Measurements from ENCODE around the gene ELF2. TPM values are rescaled to one million over a fixed set of nuclear protein-coding genes. Genes with fewer than 3 reads are reported as not detected.
"Not testable (repeated sequence)": the region's sequence is repeated elsewhere in the genome, so short reads cannot be mapped to it uniquely, and the experiment has no call there.

The ELF2 gene
- total RNA-seq, 4 donors from 2014 or later = 32.0 to 92.0 (median 48.5) TPM

- no peaks in the 10 kb centered on the region for H3K36me3 ChIP-seq
- no peak overlapping the region for H3K4me3 ChIP-seq
- no peak for DNase-seq (ENCODE audit: low spot score in 2 of 2)
- TF ChIP-seq, protein P1, sequence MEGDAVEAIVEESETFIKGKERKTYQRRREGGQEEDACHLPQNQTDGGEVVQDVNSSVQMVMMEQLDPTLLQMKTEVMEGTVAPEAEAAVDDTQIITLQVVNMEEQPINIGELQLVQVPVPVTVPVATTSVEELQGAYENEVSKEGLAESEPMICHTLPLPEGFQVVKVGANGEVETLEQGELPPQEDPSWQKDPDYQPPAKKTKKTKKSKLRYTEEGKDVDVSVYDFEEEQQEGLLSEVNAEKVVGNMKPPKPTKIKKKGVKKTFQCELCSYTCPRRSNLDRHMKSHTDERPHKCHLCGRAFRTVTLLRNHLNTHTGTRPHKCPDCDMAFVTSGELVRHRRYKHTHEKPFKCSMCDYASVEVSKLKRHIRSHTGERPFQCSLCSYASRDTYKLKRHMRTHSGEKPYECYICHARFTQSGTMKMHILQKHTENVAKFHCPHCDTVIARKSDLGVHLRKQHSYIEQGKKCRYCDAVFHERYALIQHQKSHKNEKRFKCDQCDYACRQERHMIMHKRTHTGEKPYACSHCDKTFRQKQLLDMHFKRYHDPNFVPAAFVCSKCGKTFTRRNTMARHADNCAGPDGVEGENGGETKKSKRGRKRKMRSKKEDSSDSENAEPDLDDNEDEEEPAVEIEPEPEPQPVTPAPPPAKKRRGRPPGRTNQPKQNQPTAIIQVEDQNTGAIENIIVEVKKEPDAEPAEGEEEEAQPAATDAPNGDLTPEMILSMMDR (IDR thresholded peaks at IDR 0.05) = no peak
- no peak for TF ChIP-seq POLR2AphosphoS5 (IDR thresholded peaks at IDR 0.05)
- TF ChIP-seq EP300 (IDR thresholded peaks at IDR 0.05) = no peak
- TF ChIP-seq POLR2A (IDR thresholded peaks at IDR 0.05) = no peak
- no peaks in the 10 kb centered on the region for H3K27me3 ChIP-seq
- no peaks in the 10 kb centered on the region for H3K9me3 ChIP-seq
- H3K27ac ChIP-seq = no peak overlapping the region
- WGBS = 84% methylated on average over 4 of the region's 4 CpGs
- no peaks in the 10 kb centered on the region for H3K4me1 ChIP-seq
These were observed 23.1 kb upstream of the ELF2 start for GRCh38 chr4:139200102-139200501.

DNA sequence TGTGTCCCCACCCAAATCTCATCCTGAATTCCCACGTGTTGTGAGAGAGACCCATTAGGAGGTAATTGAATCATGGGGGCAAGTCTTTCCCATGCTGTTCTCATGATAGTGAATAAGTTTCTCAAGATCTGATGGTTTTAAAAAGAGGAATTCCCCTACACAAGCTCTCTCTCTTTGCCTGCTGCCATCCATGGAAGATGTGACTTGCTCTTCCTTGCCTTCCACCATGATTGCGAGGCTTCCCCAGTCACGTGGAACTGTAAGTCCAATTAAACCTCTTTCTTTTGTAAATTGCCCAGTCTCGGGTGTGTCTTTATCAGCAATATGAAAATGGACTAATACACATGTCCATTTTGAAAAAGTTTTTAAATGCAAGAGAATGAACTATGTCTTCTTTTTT lies 20.2 kb upstream of the ELF2 start:
- not testable (repeated sequence) for H3K36me3 ChIP-seq; H3K27me3 ChIP-seq; H3K4me1 ChIP-seq; H3K4me3 ChIP-seq; H3K27ac ChIP-seq; DNase-seq (ENCODE audit: low spot score in 2 of 2); H3K9me3 ChIP-seq
- 89% methylated on average over 4 of the region's 4 CpGs for WGBS

- no peaks in the 10 kb centered on the region for H3K9me3 ChIP-seq
- no peak for DNase-seq (ENCODE audit: low spot score in 2 of 2)
- no peak overlapping the region for H3K4me3 ChIP-seq
- 63% methylated on average over 3 of the region's 3 CpGs for WGBS
- no peaks in the 10 kb centered on the region for H3K4me1 ChIP-seq
- TF ChIP-seq, protein P1 (IDR thresholded peaks at IDR 0.05) = no peak
- TF ChIP-seq EP300 (IDR thresholded peaks at IDR 0.05) (no peak), POLR2AphosphoS5 (IDR thresholded peaks at IDR 0.05) (no peak), POLR2A (IDR thresholded peaks at IDR 0.05) (no peak)
- H3K27me3 ChIP-seq = no peaks in the 10 kb centered on the region
- no peaks in the 10 kb centered on the region for H3K36me3 ChIP-seq
- H3K27ac ChIP-seq = no peak overlapping the region
These were observed 19.4 kb upstream of the ELF2 start for GRCh38 chr4:139196462-139196861.

- WGBS = 80% methylated on average over 2 of the region's 2 CpGs
- Histone ChIP-seq H3K27me3 (no peaks in the 10 kb centered on the region), H3K36me3 (no peaks in the 10 kb centered on the region), H3K9me3 (no peaks in the 10 kb centered on the region), H3K4me3 (no peak overlapping the region), H3K27ac (no peak overlapping the region), H3K4me1 (no peaks in the 10 kb centered on the region)
- no peak for TF ChIP-seq EP300 (IDR thresholded peaks at IDR 0.05)
- no peak for TF ChIP-seq POLR2A (IDR thresholded peaks at IDR 0.05)
- TF ChIP-seq, protein P1 (IDR thresholded peaks at IDR 0.05) = no peak
- TF ChIP-seq POLR2AphosphoS5 (IDR thresholded peaks at IDR 0.05) = no peak
- no peak for DNase-seq (ENCODE audit: low spot score in 2 of 2)
These were observed 14.4 kb upstream of the ELF2 start for GRCh38 chr4:139191373-139191772.

GRCh38 chr4:139189972-139190371 lies 13.0 kb upstream of the ELF2 start:
- Histone ChIP-seq H3K9me3 (no peaks in the 10 kb centered on the region), H3K27ac (no peak overlapping the region), H3K4me3 (no peak overlapping the region), H3K4me1 (no peaks in the 10 kb centered on the region), H3K36me3 (no peaks in the 10 kb centered on the region), H3K27me3 (no peaks in the 10 kb centered on the region)
- 84% methylated on average over 7 of the region's 7 CpGs for WGBS
- no peak for DNase-seq (ENCODE audit: low spot score in 2 of 2)
- TF ChIP-seq, protein P1 (IDR thresholded peaks at IDR 0.05) = no peak
- TF ChIP-seq POLR2A (IDR thresholded peaks at IDR 0.05) = no peak
- no peak for TF ChIP-seq POLR2AphosphoS5 (IDR thresholded peaks at IDR 0.05)
- TF ChIP-seq EP300 (IDR thresholded peaks at IDR 0.05) = no peak

DNA sequence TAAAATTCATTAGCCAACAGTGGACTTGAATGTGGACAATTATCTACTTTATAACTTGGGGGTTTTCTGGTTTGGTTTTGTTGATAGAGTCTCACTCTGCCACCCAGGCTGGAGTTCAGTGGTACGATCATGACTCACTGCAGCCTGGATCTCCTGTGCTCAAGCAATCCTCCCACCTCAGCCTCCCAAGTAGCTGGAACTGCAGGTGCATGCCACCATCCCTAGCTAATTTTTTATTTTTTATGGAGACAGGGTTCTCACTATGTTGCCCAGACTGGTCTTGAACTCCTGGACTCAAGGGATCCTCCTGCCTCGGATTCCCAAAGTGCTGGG lies 12.4 kb upstream of the ELF2 start:
- no peaks in the 10 kb centered on the region for H3K27me3 ChIP-seq
- no peak for TF ChIP-seq POLR2AphosphoS5 (IDR thresholded peaks at IDR 0.05)
- no peak for TF ChIP-seq POLR2A (IDR thresholded peaks at IDR 0.05)
- TF ChIP-seq EP300 (IDR thresholded peaks at IDR 0.05) = no peak
- TF ChIP-seq, protein P1 (IDR thresholded peaks at IDR 0.05) = no peak
- no peak overlapping the region for H3K27ac ChIP-seq
- no peaks in the 10 kb centered on the region for H3K9me3 ChIP-seq
- H3K36me3 ChIP-seq = no peaks in the 10 kb centered on the region
- no peak for DNase-seq (ENCODE audit: low spot score in 2 of 2)
- 87% methylated on average over 2 of the region's 2 CpGs for WGBS
- no peaks in the 10 kb centered on the region for H3K4me1 ChIP-seq
- H3K4me3 ChIP-seq = no peak overlapping the region

Data from suprapubic skin (tissue), 4 donors.